ENCODE data around the gene ALDOC.

ALDOC gene

DNA sequence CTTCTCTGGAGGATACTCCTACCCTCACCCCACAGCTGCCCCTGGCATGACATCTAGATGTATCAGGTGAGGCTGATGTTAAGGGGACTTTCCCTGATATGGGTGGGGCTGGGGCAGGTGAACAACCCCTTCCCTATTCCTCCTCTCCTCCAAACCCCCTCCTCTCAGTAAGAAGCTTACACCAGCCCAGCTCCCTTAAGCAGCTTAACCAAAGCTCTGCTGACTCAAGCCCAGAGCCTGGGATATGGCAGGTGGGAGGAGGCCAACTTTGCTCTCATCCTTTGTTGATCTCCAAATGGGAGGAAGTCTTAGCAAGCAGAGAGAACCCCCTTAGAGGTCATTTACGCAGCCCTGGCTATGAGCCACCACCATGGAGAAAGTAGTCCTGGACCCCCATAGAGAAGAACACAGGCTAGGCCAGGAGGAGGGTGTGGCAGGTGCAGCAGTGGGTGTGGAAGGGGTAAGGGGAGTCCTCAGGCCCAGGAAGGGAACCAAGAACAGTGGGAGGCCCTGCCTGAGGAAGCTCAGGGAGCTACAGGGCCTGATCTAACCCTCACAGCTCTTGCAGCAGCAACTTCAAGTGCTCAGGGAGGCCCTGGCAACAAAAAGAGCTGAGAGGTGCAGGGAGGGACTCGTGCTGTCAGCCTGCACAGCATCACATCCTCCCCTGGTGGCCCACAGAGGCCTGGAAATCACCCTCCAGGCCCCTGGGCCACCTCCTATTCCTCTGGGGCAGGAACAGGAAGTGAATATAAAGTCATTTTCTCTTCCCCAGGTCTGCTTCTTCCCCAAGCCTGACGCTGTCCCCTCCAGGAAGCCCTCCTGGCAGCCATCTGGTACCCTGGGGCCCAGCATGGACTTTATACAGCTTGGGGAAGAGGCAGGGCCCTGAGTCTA, 27.2 kb downstream of the ALDOC start:
- Histone ChIP-seq H3K9me3 (ENCODE audit: control insufficient read depth, low read length) (no peaks in the 10 kb centered on the region), H3K14ac (ENCODE audit: low read length in 2 of 2) (no peak overlapping the region), H3K79me1 (replicated peaks; ENCODE audit: low read length, poor library complexity, severe bottlenecking) (peaks cover 31% of the 10 kb centered on the region), H3K4me2 (ENCODE audit: low read length, poor library complexity, severe bottlenecking) (no peak overlapping the region), H3K27ac (ENCODE audit: low read length, poor library complexity, severe bottlenecking) (no peak overlapping the region), H2BK120ac (ENCODE audit: low read depth, low read length) (no peak overlapping the region), H3K36me3 (ENCODE audit: control insufficient read depth in 1 of 2, insufficient read depth in 2 of 2, low read depth in 1 of 2, low read length in 2 of 2) (peaks cover 30 to 32% of the 10 kb centered on the region in 2 experiments), H4K8ac (ENCODE audit: low read length) (no peak overlapping the region), H2BK15ac (ENCODE audit: low read depth, poor library complexity, severe bottlenecking) (no peak overlapping the region), H2BK12ac (ENCODE audit: low read length in 2 of 2) (no peak overlapping the region), H2BK5ac (ENCODE audit: low read depth, low read length, poor library complexity, severe bottlenecking) (no peak overlapping the region), H3K4me1 (ENCODE audit: control insufficient read depth, insufficient read depth, low read depth, low read length) (peaks cover 12% of the 10 kb centered on the region), H3K9ac (ENCODE audit: low read length) (no peak overlapping the region), H2AFZ (ENCODE audit: low read depth, low read length) (no peak overlapping the region), H3K4me3 (ENCODE audit: insufficient read depth in 1 of 2, low read depth in 1 of 2, low read length in 2 of 2) (no peak overlapping the region), H3K4ac (ENCODE audit: low read depth in 1 of 2, low read length in 2 of 2) (no peak overlapping the region), H3K27me3 (ENCODE audit: control insufficient read depth in 1 of 2, insufficient read depth in 1 of 2, low read length in 2 of 2) (no peaks in the 10 kb centered on the region), H4K91ac (ENCODE audit: low read length) (no peak overlapping the region), H3K18ac (ENCODE audit: low read depth in 1 of 2, low read length in 2 of 2) (no peak overlapping the region), H2AK5ac (ENCODE audit: low read length, severe bottlenecking) (no peak overlapping the region), H3K23ac (ENCODE audit: low read length in 2 of 2) (peak overlapping the region in 1 of 2 experiments; percentile 19)
- WGBS, result 56% methylated on average over 3 of the region's 3 CpGs
- DNase-seq, result no peak

GRCh38 chr17:28548417-28549130, 28.1 kb downstream of the ALDOC start:
- no peak overlapping the region for H3K4me3 ChIP-seq (ENCODE audit: insufficient read depth in 1 of 2, low read depth in 1 of 2, low read length in 2 of 2)
- H2AK5ac ChIP-seq (ENCODE audit: low read length, severe bottlenecking), result no peak overlapping the region
- no peak overlapping the region for H2BK12ac ChIP-seq (ENCODE audit: low read length in 2 of 2)
- no peak overlapping the region for H4K91ac ChIP-seq (ENCODE audit: low read length)
- no peak overlapping the region for H3K4ac ChIP-seq (ENCODE audit: low read depth in 1 of 2, low read length in 2 of 2)
- H3K18ac ChIP-seq (ENCODE audit: low read depth in 1 of 2, low read length in 2 of 2), result no peak overlapping the region
- H3K79me1 ChIP-seq (replicated peaks; ENCODE audit: low read length, poor library complexity, severe bottlenecking), result peaks cover 31% of the 10 kb centered on the region
- WGBS, result 81% methylated on average over 6 of the region's 6 CpGs
- no peak for DNase-seq
- H3K27me3 ChIP-seq (ENCODE audit: control insufficient read depth in 1 of 2, insufficient read depth in 1 of 2, low read length in 2 of 2), result no peaks in the 10 kb centered on the region
- no peak overlapping the region for H3K14ac ChIP-seq (ENCODE audit: low read length in 2 of 2)
- H3K4me1 ChIP-seq (ENCODE audit: control insufficient read depth, insufficient read depth, low read depth, low read length), result peaks cover 12% of the 10 kb centered on the region
- no peak overlapping the region for H3K4me2 ChIP-seq (ENCODE audit: low read length, poor library complexity, severe bottlenecking)
- H2AFZ ChIP-seq (ENCODE audit: low read depth, low read length), result no peak overlapping the region
- H2BK15ac ChIP-seq (ENCODE audit: low read depth, poor library complexity, severe bottlenecking), result no peak overlapping the region
- H4K8ac ChIP-seq (ENCODE audit: low read length), result no peak overlapping the region
- H3K9ac ChIP-seq (ENCODE audit: low read length), result no peak overlapping the region
- H3K36me3 ChIP-seq (ENCODE audit: control insufficient read depth in 1 of 2, insufficient read depth in 2 of 2, low read depth in 1 of 2, low read length in 2 of 2), result peaks cover 21 to 23% of the 10 kb centered on the region in 2 experiments
- no peak overlapping the region for H2BK120ac ChIP-seq (ENCODE audit: low read depth, low read length)
- no peak overlapping the region for H3K23ac ChIP-seq (ENCODE audit: low read length in 2 of 2)
- no peak overlapping the region for H3K27ac ChIP-seq (ENCODE audit: low read length, poor library complexity, severe bottlenecking)
- H3K9me3 ChIP-seq (ENCODE audit: control insufficient read depth, low read length), result no peaks in the 10 kb centered on the region
- H2BK5ac ChIP-seq (ENCODE audit: low read depth, low read length, poor library complexity, severe bottlenecking), result no peak overlapping the region

- no peak overlapping the region for H4K8ac ChIP-seq (ENCODE audit: low read length)
- no peaks in the 10 kb centered on the region for H3K9me3 ChIP-seq (ENCODE audit: control insufficient read depth, low read length)
- no peaks in the 10 kb centered on the region for H3K27me3 ChIP-seq (ENCODE audit: control insufficient read depth in 1 of 2, insufficient read depth in 1 of 2, low read length in 2 of 2)
- H3K9ac ChIP-seq (ENCODE audit: low read length), result no peak overlapping the region
- no peak overlapping the region for H3K14ac ChIP-seq (ENCODE audit: low read length in 2 of 2)
- peaks cover 15 to 21% of the 10 kb centered on the region in 2 experiments for H3K36me3 ChIP-seq (ENCODE audit: control insufficient read depth in 1 of 2, insufficient read depth in 2 of 2, low read depth in 1 of 2, low read length in 2 of 2)
- H2BK12ac ChIP-seq (ENCODE audit: low read length in 2 of 2), result no peak overlapping the region
- H3K79me1 ChIP-seq (replicated peaks; ENCODE audit: low read length, poor library complexity, severe bottlenecking), result peaks cover 31% of the 10 kb centered on the region
- H3K18ac ChIP-seq (ENCODE audit: low read depth in 1 of 2, low read length in 2 of 2), result no peak overlapping the region
- no peak overlapping the region for H3K4me3 ChIP-seq (ENCODE audit: insufficient read depth in 1 of 2, low read depth in 1 of 2, low read length in 2 of 2)
- no peak overlapping the region for H4K91ac ChIP-seq (ENCODE audit: low read length)
- H2AK5ac ChIP-seq (ENCODE audit: low read length, severe bottlenecking), result no peak overlapping the region
- H2BK120ac ChIP-seq (ENCODE audit: low read depth, low read length), result no peak overlapping the region
- no peak overlapping the region for H3K23ac ChIP-seq (ENCODE audit: low read length in 2 of 2)
- H2AFZ ChIP-seq (ENCODE audit: low read depth, low read length), result no peak overlapping the region
- H2BK5ac ChIP-seq (ENCODE audit: low read depth, low read length, poor library complexity, severe bottlenecking), result no peak overlapping the region
- H3K4me1 ChIP-seq (ENCODE audit: control insufficient read depth, insufficient read depth, low read depth, low read length), result peaks cover 12% of the 10 kb centered on the region
- no peak overlapping the region for H3K27ac ChIP-seq (ENCODE audit: low read length, poor library complexity, severe bottlenecking)
- 84% methylated on average over 25 of the region's 26 CpGs for WGBS
- H2BK15ac ChIP-seq (ENCODE audit: low read depth, poor library complexity, severe bottlenecking), result no peak overlapping the region
- no peak overlapping the region for H3K4me2 ChIP-seq (ENCODE audit: low read length, poor library complexity, severe bottlenecking)
- peak; percentile 62 for DNase-seq
- no peak overlapping the region for H3K4ac ChIP-seq (ENCODE audit: low read depth in 1 of 2, low read length in 2 of 2)
These were observed 28.9 kb downstream of the ALDOC start for GRCh38 chr17:28547623-28548416.
